CD14-positive monocyte (primary cell): ENCODE results near the gene TAF12. TPM values are rescaled to one million over a fixed set of nuclear protein-coding genes. Genes with fewer than 3 reads are reported as not detected.

Experiments
- DNase-seq, 3 donors: peaks; one replicate each; pipeline ENCODE4 v3.0.0-alpha.2; 2011 to 2022
- H2AFZ ChIP-seq: 2 replicates; pipeline ENCODE4 v1.6.0; 2012; ENCODE audit warnings: mild to moderate bottlenecking, low read depth, low read length, inconsistent platforms; ENCODE audit not compliant: insufficient read depth, poor library complexity, severe bottlenecking
- H3K27ac ChIP-seq, 2 donors: 1 replicate in 1 of 2; 2 replicates in 1 of 2; pipeline ENCODE4 v1.5.1; 2012 to 2013; ENCODE audit warnings: low read length in 2 of 2, control low read depth in 1 of 2, inconsistent platforms in 1 of 2, low read depth in 1 of 2, mild to moderate bottlenecking in 1 of 2
- H3K27me3 ChIP-seq, 2 donors: one replicate each; pipeline versions ENCODE4 v1.6.0 to v1.6.1; 2011 to 2013; ENCODE audit warnings: low read length in 2 of 2; ENCODE audit not compliant: control insufficient read depth in 2 of 2, insufficient read depth in 2 of 2
- H3K36me3 ChIP-seq, 2 donors: replicated peaks in 1 of 2; 1 replicate in 1 of 2; 2 replicates in 1 of 2; pipeline versions ENCODE4 v1.5.1 to v1.6.1; 2012 to 2013; ENCODE audit warnings: low read length in 2 of 2, control low read depth in 1 of 2, inconsistent platforms in 1 of 2, mild to moderate bottlenecking in 1 of 2; ENCODE audit not compliant: insufficient read depth in 2 of 2, control insufficient read depth in 1 of 2
- H3K4me1 ChIP-seq, 2 donors: 1 replicate in 1 of 2; 2 replicates in 1 of 2; pipeline versions ENCODE4 v1.5.1 to v1.6.1; 2012 to 2013; ENCODE audit warnings: low read length in 2 of 2, control low read depth in 1 of 2, inconsistent platforms in 1 of 2, mild to moderate bottlenecking in 1 of 2, moderate library complexity in 1 of 2; ENCODE audit not compliant: insufficient read depth in 2 of 2, control insufficient read depth in 1 of 2
- H3K4me2 ChIP-seq: replicated peaks from 2 replicates; pipeline ENCODE3; 2012; ENCODE audit warnings: low read length, moderate library complexity, mild to moderate bottlenecking; ENCODE audit not compliant: poor library complexity, severe bottlenecking; ENCODE audit errors: extremely low read depth
- H3K4me3 ChIP-seq, 3 experiments: fragments of 200-600 bp in 1 of 3; sonication (generic) in 1 of 3; replicated peaks in 1 of 3; 1 replicate in 2 of 3; 2 replicates in 1 of 3; pipeline ENCODE4 v1.5.1; 2011 to 2013; ENCODE audit warnings: low read length in 3 of 3, mild to moderate bottlenecking in 3 of 3, control low read depth in 2 of 3, low read depth in 2 of 3, inconsistent platforms in 1 of 3, moderate library complexity in 1 of 3
- H3K79me2 ChIP-seq: 2 replicates; pipeline ENCODE4 v1.6.0; 2012; ENCODE audit warnings: mild to moderate bottlenecking, control low read depth, inconsistent platforms, low read length, moderate library complexity; ENCODE audit not compliant: insufficient read depth
- H3K9ac ChIP-seq: 2 replicates; pipeline ENCODE4 v1.6.0; 2017; ENCODE audit warnings: low read length, mild to moderate bottlenecking; ENCODE audit not compliant: insufficient read depth, poor library complexity, severe bottlenecking
- H3K9me3 ChIP-seq, 2 donors: replicated peaks in 1 of 2; 1 replicate in 1 of 2; 2 replicates in 1 of 2; pipeline versions ENCODE4 v1.5.1 to v1.6.1; 2012 to 2013; ENCODE audit warnings: low read length in 2 of 2, control low read depth in 1 of 2; ENCODE audit not compliant: control insufficient read depth in 1 of 2, insufficient read depth in 1 of 2
- H4K20me1 ChIP-seq: 2 replicates; pipeline ENCODE4 v1.6.0; 2012; ENCODE audit warnings: mild to moderate bottlenecking, low read length, control low read depth, moderate library complexity; ENCODE audit not compliant: insufficient read depth
- H3K27ac Mint-ChIP-seq, 7 donors: one replicate each; pipeline ENCODE4 v1.8.0; 2020; ENCODE audit warnings: mild to moderate bottlenecking in 7 of 7, mixed read lengths in 7 of 7, moderate library complexity in 6 of 7, inconsistent platforms in 2 of 7
- H3K27me3 Mint-ChIP-seq, 3 donors: one replicate each; pipeline ENCODE4 v1.8.0; 2021 to 2022; ENCODE audit warnings: low read depth in 3 of 3, mild to moderate bottlenecking in 3 of 3, mixed read lengths in 3 of 3, moderate library complexity in 3 of 3, inconsistent platforms in 1 of 3
- H3K36me3 Mint-ChIP-seq, 2 donors: one replicate each; pipeline ENCODE4 v1.8.0; 2020; ENCODE audit warnings: mixed read lengths in 2 of 2, inconsistent platforms in 1 of 2, mild to moderate bottlenecking in 1 of 2
- H3K4me1 Mint-ChIP-seq: one replicate; pipeline ENCODE4 v1.8.0; 2020; ENCODE audit warnings: mild to moderate bottlenecking, mixed read lengths
- H3K4me3 Mint-ChIP-seq, 2 donors: one replicate each; pipeline ENCODE4 v1.8.0; 2020; ENCODE audit warnings: mild to moderate bottlenecking in 2 of 2, mixed read lengths in 2 of 2, moderate library complexity in 1 of 2
- H3K9me3 Mint-ChIP-seq, 7 donors: one replicate each; pipeline ENCODE4 v1.8.0; 2020 to 2022; ENCODE audit warnings: mixed read lengths in 7 of 7, mild to moderate bottlenecking in 6 of 7, moderate library complexity in 6 of 7, inconsistent platforms in 2 of 7
- CTCF ChIP-seq: fragments of 200-600 bp; IDR thresholded peaks from one replicate; pipeline ENCODE4 v1.8.0; 2022; ENCODE audit warnings: antibody characterized with exemption, mild to moderate bottlenecking
- WGBS: methylation state at CpG from one replicate; pipeline ENCODE4 v1.1.5; 2013; ENCODE audit warnings: missing lambda C conversion rate; ENCODE audit not compliant: insufficient coverage; 5-methylcytosine and 5-hydroxymethylcytosine counted together
- intact Hi-C, 2 donors: fragments of 100-400 bp; cut with micrococcal nuclease; formaldehyde crosslinking; loops; one replicate each; pipeline versions ENCODE4 v1.15.0 to v1.15.1; 2023
- polyA plus RNA-seq, 3 donors: library from polyadenylated mRNA; depleted of rRNA in 1 of 3; unstranded in 2 of 3; stranded (reverse) in 1 of 3; fragments of 300-500 nt in 2 of 3; fragments of >200 nt in 1 of 3; fragmentation: Illumina TruSeq in 2 of 3; gene quantifications; 1 replicate in 2 of 3; 2 replicates in 1 of 3; pipeline ENCODE4 v1.2.3, GENCODE V29; 2012 to 2021

TAF12 gene
- polyA plus RNA-seq, 3 donors = 36.7 to 53.7 (median 53.7) TPM

DNA sequence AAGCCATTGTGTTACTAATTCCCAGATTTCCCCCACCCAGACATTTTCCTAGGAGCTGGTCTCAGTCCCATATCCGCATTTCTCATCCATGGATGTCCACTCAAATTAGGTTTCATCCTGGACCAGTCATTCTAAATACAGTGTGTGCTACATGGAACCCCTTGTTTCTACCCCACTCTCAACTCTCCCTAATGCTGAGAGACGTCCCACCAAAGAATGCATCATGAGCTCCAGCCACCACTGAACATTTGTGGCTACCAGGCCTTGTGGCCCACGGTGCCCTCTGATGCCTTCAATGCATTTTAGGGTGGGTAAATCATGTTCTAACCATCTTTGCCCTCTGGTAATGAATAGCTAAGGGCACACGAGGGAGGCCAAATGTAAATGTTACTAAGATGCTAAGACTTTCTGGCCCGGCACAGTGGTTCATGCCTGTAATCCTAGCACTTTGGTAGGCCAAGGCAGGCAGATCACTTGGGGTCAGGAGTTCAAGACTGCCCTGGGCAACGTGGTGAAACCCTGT is 64.1 kb downstream of the TAF12 start:
- H3K9ac ChIP-seq = no peak overlapping the region
- H3K36me3 ChIP-seq = peaks cover 26 to 51% of the 10 kb centered on the region in 2 donors
- intact Hi-C loops = no loop called here
- H3K27me3 ChIP-seq = no peaks in the 10 kb centered on the region
- Mint-ChIP-seq H3K4me3 (no peak overlapping the region), H3K36me3 (peaks cover 37 to 57% of the 10 kb centered on the region in 2 donors), H3K27ac (peak overlapping the region in 3 of 7 donors; percentile 37 to 69 (median 54)), H3K9me3 (no peaks in the 10 kb centered on the region), H3K4me1 (peaks cover 48% of the 10 kb centered on the region), H3K27me3 (no peaks in the 10 kb centered on the region)
- H3K4me2 ChIP-seq = no peak overlapping the region
- H3K27ac ChIP-seq = peak overlapping the region in 1 of 2 donors; percentile 26
- no peak for TF ChIP-seq CTCF
- H3K4me3 ChIP-seq = no peak overlapping the region
- peaks cover 25 to 34% of the 10 kb centered on the region in 2 donors for H3K4me1 ChIP-seq
- H2AFZ ChIP-seq = no peak overlapping the region
- peaks cover 27% of the 10 kb centered on the region for H3K79me2 ChIP-seq
- H3K9me3 ChIP-seq = no peaks in the 10 kb centered on the region
- WGBS = 90% methylated on average over 6 of the region's 6 CpGs
- DNase-seq = no peak
- peaks cover 34% of the 10 kb centered on the region for H4K20me1 ChIP-seq

DNA sequence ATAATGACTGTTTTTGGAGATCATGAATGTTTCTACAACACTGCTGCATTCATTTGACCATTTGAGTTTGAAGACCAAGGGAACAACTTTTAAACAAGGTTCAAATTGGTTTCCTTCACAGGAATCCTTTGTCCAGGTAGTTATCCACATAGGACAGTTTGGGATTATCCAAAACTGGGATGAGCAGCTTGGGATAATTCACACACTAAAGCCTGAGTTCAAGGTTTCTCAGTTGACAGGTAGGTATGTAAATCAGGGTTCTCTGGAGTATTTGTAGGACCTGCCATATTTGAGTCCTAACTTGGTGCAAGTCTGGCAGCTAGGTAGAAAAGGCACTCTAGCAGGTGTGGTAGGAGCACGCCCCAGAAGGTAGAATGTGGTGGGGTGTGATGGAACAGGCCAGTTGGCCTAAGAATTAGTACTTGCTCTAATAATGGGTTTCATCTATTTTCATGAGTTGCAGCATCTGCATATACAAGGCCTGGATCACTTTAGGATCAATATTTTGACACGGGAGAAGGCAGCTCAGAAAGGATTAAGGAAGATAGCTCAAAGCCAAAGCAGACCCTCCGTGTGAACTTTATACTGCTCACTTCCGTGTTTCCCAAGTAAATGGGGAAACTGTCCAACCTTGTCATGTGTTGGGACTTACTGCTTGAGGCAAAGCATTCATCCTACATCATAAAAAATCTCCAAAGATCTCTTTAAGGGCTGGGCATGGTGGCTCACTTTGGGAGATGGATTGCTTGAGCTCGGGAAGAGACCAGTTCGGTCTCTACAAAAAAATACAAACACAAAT is 64.9 kb downstream of the TAF12 start:
- no peak overlapping the region for H3K9ac ChIP-seq
- no peaks in the 10 kb centered on the region for H3K9me3 ChIP-seq
- H3K9me3 Mint-ChIP-seq = no peaks in the 10 kb centered on the region
- H2AFZ ChIP-seq = no peak overlapping the region
- H3K4me1 ChIP-seq = peaks cover 22 to 30% of the 10 kb centered on the region in 2 donors
- peaks cover 34% of the 10 kb centered on the region for H4K20me1 ChIP-seq
- no peaks in the 10 kb centered on the region for H3K27me3 Mint-ChIP-seq
- H3K4me3 Mint-ChIP-seq = no peak overlapping the region
- no peak overlapping the region for H3K4me2 ChIP-seq
- TF ChIP-seq CTCF = no peak
- no peak overlapping the region for H3K4me3 ChIP-seq
- H3K27ac ChIP-seq = peak overlapping the region in 1 of 2 donors; percentile 18
- H3K79me2 ChIP-seq = peaks cover 27% of the 10 kb centered on the region
- H3K27ac Mint-ChIP-seq = peak overlapping the region in 4 of 7 donors; percentile 3 to 30 (median 13)
- WGBS = 86% methylated on average over 1 of the region's 6 CpGs
- H3K27me3 ChIP-seq = no peaks in the 10 kb centered on the region
- H3K4me1 Mint-ChIP-seq = peaks cover 46% of the 10 kb centered on the region
- peak in 1 of 3 donors; percentile 22 for DNase-seq
- intact Hi-C loops = no loop called here
- peaks cover 41 to 63% of the 10 kb centered on the region in 2 donors for H3K36me3 Mint-ChIP-seq
- peaks cover 31 to 57% of the 10 kb centered on the region in 2 donors for H3K36me3 ChIP-seq
